HG02840 (cell line): ENCODE measurements around the gene B3GALT6.

Experiments
- ATAC-seq: cut with Tn5 transposase; IDR thresholded peaks from one replicate; pipeline ENCODE4 v1.9.1; 2021; ENCODE audit warnings: mild to moderate bottlenecking, moderate library complexity, moderate number of reproducible peaks; ENCODE audit not compliant: unreplicated experiment, low FRiP score

B3GALT6 gene

GRCh38 chr1:1215080-1215676 lies 16.9 kb upstream of the B3GALT6 start:
- no peak for ATAC-seq

GRCh38 chr1:1215881-1216605 lies 16.0 kb upstream of the B3GALT6 start:
- ATAC-seq = no peak

- no peak for ATAC-seq
Observed at GRCh38 chr1:1216770-1217620, 15.0 kb upstream of the B3GALT6 start.

GRCh38 chr1:1217621-1218523 lies 14.2 kb upstream of the B3GALT6 start:
- no peak for ATAC-seq

GRCh38 chr1:1218524-1219200 lies 13.4 kb upstream of the B3GALT6 start:
- no peak for ATAC-seq

- ATAC-seq = no peak
Observed at GRCh38 chr1:1219341-1219740, 12.7 kb upstream of the B3GALT6 start.

- no peak for ATAC-seq
Observed at GRCh38 chr1:1220197-1220596, 11.8 kb upstream of the B3GALT6 start.

GRCh38 chr1:1221887-1222574 lies 10.0 kb upstream of the B3GALT6 start:
- no peak for ATAC-seq

GRCh38 chr1:1222575-1223225 lies 9.3 kb upstream of the B3GALT6 start:
- ATAC-seq = no peak

GRCh38 chr1:1223321-1223720 lies 8.7 kb upstream of the B3GALT6 start:
- no peak for ATAC-seq

GRCh38 chr1:1223891-1224290 lies 8.1 kb upstream of the B3GALT6 start:
- no peak for ATAC-seq

GRCh38 chr1:1225238-1225845 lies 6.7 kb upstream of the B3GALT6 start:
- no peak for ATAC-seq

- no peak for ATAC-seq
Observed at GRCh38 chr1:1225913-1226312, 6.1 kb upstream of the B3GALT6 start.

GRCh38 chr1:1226566-1227362 lies 5.3 kb upstream of the B3GALT6 start:
- no peak for ATAC-seq

- ATAC-seq = no peak
Observed at GRCh38 chr1:1227386-1227785, 4.7 kb upstream of the B3GALT6 start.

- no peak for ATAC-seq
Observed at GRCh38 chr1:1228187-1228586, 3.9 kb upstream of the B3GALT6 start.

- no peak for ATAC-seq
Observed at GRCh38 chr1:1228596-1229321, 3.3 kb upstream of the B3GALT6 start.
